HG02588 (cell line): ENCODE measurements around the gene SLC29A3.
A peak's percentile ranks its signal among the peaks of the same experiment; 100 is the strongest.
"Not testable (repeated sequence)": the region's sequence is repeated elsewhere in the genome, so short reads cannot be mapped to it uniquely, and the experiment has no call there.

Experiments used
- ATAC-seq: cut with Tn5 transposase; IDR thresholded peaks from one replicate; pipeline ENCODE4 v1.9.1; 2021; ENCODE audit warnings: mild to moderate bottlenecking, moderate library complexity; ENCODE audit not compliant: unreplicated experiment

SLC29A3 gene

DNA sequence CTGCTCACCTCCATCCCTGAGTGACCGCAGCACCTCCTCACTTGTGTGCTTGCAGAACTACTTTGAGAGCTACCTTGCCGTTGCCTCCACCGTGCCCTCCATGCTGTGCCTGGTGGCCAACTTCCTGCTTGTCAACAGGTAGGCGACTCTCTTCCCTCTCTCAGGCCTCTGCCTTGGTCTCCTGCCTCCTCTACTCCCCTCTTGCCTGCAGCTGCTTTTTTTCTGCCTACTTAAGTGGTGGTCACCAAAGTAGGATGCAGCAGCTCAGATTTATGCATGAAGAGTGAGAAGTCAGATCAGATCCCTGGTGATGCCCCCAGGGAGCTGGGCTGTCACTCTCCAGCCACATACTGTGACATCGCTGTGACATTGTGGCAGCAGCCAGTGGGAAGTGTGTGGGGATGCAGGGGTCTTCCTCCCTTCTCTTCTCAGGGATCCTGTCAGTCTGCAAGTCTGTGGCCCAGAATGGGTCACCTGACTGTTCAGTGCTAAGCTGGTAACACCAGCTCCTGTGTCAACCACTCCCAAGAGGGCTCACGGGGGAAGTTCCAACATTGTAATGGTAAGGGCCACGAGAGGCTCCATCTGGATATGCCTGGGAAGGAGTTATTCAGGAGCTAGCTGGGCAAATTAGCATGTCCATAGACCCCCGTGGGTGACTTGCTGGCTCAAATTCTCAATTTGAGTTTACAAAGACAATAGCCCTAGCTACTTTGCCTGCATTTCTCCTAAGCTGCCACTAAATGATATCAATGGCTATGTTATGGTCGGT lies 25.3 kb downstream of the SLC29A3 start:
- ATAC-seq: no peak

DNA sequence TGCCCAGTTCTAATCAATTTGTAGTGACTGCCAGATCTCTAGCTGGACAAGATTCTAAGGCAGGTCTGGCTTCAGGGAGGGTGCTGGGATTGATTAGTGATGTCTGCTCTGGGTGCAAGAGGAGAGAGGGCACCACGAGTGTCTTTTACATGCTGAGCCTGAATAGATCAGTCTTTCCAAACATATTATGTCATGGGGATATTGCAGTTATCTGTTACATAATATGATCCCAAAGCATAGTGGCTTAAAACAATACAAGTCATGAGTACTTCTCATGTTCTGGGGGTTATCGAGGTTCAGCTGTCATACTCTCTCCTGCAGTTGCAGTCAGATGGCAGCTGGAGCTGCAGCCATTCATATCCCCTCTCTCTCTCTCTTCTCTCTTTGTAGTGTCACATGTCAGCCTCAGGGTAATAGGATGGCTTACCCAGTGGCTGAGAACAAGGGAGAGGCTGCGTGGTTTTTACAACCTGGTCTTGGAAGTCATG lies 26.0 kb downstream of the SLC29A3 start:
- no peak for ATAC-seq

DNA sequence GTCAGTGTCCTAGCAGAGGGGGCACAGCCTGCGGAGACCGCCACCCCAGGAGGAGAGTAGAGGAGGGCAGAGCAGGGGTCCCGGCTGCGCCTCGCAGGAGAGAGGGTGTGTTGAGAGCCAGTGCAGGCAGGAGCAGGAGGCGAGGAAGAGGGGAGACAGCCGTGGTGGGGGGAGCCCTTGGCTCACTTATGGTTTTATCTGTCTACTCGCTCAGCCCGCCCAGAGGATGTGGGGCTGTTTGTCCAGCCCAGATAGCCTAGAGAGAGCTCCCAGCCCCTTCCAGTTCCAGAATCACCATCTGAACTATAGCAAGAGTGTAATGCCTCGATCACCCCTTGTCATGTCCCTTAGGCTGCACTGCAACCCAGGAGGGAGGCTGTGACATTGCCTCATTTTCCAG lies 26.6 kb downstream of the SLC29A3 start:
- no peak for ATAC-seq

DNA sequence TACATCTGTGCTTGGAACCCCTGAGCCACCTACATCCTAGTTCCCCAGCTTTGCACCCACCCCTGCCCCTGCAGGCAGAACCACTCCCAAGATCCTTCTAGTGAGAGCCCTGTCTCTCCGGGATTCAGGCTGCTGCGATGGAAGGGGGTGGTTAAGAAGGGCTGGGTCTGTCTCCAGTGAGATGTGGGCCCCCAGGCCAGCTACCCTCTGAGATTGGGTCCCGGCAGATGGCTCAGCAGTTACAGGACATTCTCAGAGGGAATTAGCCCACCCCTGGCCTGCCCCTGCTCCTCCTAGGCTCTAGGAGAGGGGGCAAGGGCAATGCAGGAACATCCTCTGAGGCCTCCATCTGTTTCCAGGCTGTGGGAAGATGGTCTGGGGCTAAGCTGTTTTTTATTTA lies 27.7 kb downstream of the SLC29A3 start:
- ATAC-seq: no peak

DNA sequence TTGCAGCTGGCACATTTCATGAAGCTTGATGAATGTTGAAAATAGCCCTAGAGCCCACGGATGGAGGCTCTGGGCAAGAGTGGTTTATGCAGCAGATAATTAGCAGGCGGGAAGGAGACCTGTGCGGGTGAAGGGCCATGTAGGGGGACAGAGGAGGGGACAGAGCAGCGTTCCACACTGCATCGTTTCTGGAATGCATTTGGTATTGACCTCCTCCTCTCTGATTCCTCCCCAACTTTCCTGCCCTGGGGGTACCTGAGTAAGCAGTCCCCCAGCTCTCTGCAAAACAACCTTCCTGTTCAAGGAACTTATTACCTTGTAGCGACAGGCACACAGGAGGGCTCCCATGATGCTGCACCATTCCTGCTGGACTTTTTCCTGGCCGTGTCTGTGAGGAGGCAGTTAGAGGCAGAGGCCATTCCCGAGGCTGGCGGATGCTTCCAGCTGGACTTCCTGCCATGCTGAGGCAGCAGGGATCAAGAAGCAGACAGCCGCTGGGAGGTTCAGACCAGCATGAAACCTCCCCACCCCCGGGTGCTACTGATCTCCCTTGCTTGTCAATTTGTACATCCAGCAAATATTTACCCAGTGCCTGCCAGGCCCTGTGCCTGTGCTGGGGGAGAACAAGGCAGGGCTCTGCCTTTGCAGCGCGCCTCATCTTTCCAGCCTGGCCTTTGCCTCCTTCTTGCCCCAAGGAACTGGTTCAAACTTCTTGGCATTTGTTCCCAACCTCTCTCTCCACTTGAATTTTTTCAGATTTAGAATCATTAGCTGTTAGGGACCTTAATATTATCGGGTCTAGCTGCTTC lies 28.7 kb downstream of the SLC29A3 start:
- ATAC-seq: no peak

DNA sequence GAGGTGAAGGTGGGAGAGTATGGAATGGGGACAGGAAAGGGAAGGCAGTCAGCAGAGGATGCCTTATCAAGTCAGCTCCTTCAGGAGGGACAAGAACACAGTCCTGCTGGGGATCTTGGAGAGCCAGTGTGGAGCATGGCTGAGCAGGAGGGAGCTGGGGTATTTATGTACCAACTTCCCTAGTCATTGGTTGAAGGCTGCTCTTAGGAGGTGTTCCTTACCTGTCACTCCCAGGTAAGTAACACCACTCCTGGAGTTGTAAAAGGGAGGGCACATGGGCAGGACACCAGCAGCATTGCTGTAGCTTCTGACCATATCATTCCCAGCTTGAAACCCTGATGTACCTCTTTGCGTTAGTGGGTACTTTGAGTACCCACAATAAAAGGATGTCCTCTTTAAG lies 29.8 kb downstream of the SLC29A3 start:
- no peak for ATAC-seq

DNA sequence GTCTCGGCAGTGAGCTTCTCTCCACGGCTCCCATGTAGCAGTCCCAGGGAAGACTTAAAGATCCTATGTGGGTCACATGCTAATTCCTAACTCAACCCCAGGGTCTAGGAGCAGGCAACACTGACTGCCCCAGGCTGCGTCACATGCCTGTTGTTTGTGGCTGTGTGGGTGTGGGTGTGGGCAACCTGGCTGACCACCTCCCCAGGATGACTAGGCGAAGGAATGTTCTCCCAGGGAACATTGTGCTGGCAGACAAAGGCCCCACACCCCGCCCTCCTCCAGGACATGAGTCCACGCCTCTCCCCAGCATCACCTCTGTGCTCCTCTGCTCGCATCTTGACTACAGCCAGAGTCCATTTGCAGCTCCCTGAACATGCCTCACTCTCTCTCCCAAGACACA lies 30.3 kb downstream of the SLC29A3 start:
- ATAC-seq: no peak

DNA sequence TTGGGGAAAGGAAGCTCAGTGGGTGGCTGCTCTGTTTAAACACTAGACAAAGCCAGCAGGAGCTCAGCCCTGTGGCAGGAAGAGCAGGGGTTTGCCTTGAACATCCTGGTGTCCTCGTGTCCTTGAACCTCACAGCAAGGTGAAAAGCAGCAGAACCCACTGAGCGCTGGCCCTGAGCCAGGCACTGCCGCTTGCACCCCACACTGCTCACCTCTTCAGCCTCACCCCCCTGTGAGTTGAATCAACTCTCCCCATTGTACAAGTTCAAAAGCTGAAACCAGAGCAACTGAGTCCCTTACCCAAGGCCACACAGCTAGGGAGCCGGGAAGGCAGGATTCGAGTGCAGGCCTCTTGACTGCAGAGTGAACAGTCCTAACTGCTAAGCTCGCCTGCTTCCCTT lies 32.0 kb downstream of the SLC29A3 start:
- ATAC-seq: no peak

DNA sequence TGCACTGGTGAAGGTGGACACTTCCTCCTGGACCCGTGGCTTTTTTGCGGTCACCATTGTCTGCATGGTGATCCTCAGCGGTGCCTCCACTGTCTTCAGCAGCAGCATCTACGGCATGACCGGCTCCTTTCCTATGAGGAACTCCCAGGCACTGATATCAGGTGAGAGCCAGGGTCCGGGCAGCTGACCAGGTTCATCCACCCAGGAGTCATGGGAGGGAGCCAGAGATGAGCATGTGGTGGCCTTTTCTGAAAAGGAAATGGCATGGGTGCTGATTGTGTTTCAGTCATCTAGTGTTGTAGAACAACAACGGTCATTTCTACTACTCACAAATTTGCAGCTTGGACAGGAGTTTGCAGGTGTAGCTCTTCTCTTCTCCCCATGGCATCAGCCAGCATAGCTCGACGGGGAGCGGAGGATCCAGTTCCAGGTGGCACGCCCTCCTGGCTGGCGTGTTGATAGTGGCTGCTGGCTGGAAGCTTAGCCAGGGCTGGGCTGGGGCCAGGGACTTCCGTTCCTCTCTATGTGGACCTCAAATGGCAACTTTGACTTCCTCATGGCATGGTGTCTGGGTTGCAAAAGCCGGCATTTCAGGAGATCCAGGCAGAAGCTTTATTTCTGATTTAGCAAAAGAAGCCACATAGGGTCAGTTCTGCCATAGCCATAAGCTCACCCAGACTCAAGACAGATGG lies 32.7 kb downstream of the SLC29A3 start:
- ATAC-seq: no peak

DNA sequence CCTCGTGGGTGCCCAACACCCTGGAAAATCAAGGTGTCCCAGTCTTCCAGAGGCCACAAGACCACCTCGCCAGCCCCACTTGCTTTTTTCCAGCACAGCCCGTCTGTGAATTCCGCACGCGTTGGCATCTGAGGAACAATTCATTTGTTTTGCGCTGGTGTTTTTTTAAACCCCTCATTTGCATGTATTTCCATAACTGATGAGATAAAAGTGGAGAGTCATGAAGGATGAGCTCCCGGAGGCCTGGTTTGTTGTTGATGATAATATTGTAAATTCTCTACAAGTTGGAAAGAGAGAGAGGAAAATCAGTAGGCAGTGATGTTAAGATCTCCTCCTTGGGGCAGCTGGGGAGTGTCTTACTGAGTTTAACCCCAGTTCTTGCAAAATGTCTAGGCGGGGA lies 34.6 kb downstream of the SLC29A3 start:
- no peak for ATAC-seq

DNA sequence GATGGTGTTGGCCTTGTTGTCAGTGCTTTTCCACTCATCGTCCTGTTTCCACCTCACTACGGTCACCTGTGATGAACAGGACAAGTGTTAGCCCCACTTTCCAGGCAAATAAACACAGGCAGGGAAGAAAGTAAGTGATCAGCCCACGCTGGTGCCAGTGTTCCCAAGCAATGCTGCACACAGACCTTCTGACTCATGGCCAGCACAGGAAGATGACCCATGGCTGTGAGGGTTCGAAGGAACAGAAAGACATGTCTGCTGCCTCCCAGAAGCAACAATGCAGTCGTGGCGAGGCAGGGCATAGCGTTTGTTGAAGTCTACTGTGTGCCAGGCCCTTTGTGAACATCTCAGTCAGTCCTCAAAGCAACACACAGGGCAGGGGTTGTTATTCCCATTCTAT lies 35.7 kb downstream of the SLC29A3 start:
- no peak for ATAC-seq

DNA sequence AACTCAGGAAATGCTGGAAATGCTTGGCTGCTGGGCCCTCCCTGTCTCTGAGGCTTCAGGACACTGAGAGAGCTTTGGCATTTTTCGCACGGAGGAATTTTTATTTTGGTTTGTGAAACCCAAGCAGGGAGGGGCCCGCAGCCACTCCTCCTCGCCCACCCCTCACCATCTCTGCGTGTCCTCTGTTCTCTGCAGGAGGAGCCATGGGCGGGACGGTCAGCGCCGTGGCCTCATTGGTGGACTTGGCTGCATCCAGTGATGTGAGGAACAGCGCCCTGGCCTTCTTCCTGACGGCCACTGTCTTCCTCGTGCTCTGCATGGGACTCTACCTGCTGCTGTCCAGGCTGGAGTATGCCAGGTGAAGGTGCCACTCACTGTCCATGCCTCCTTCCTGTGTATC lies 36.8 kb downstream of the SLC29A3 start:
- ATAC-seq: no peak

DNA sequence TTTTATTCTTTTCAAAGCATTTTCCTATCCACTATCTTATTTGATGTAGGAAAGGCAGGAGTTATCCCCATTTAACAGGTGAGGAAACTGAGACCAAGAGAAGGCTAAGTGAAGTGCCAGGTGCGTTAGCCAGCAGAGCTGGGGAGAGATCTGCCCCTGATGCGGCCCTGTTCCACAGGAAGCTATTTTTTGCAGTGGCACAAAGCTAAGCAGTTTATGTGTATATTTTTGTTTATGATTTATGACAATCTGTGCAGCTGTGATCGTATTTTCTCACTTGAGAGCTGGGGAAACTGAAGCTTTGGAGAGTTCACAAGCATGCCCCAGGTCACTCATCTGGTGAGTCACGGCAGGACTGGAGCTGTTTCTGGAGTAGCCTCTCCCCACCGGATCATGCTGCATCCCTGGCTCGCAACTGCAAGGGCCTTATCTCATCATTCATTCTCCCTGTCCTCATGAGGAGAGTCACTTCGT lies 38.8 kb downstream of the SLC29A3 start:
- no peak for ATAC-seq

DNA sequence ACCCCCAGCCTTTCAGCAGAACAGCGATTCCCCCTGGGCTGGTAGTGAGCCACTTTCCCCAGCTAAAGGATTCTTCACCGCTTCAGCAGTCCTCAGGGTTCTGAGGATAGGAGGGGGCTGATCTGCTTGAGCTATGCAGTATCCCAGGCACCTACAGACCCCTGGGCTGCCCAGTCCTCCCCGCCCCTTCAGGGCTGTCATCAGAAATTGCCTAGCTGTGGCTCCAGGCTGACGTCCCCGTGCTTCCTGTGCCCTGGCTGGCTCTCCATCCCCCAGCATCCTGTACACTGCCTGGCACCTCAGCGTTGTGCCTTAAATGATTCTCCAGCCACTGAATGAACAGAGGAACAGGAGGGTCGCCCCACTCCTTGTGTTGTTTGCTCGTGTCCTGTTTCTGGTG lies 39.2 kb downstream of the SLC29A3 start:
- ATAC-seq: no peak

DNA sequence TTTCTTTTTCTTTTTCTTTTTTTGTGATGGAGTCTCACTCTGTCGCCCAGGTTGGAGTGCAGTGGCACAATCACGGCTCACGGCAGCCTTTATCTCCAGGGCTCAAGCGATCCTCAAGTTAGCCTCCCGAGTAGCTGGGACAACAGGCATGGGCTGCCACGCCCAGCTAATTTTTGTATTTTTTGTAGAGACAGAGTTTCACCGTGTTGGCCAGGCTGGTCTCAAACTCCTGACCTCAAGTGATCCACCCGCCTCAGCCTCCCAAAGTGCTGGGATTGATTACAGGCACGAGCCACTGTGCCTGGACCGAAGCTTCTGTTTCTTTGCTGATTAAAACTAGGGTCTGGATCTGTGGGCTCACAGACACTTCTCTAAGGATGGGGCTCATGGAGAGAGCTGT lies 39.8 kb downstream of the SLC29A3 start:
- ATAC-seq: not testable (repeated sequence)

DNA sequence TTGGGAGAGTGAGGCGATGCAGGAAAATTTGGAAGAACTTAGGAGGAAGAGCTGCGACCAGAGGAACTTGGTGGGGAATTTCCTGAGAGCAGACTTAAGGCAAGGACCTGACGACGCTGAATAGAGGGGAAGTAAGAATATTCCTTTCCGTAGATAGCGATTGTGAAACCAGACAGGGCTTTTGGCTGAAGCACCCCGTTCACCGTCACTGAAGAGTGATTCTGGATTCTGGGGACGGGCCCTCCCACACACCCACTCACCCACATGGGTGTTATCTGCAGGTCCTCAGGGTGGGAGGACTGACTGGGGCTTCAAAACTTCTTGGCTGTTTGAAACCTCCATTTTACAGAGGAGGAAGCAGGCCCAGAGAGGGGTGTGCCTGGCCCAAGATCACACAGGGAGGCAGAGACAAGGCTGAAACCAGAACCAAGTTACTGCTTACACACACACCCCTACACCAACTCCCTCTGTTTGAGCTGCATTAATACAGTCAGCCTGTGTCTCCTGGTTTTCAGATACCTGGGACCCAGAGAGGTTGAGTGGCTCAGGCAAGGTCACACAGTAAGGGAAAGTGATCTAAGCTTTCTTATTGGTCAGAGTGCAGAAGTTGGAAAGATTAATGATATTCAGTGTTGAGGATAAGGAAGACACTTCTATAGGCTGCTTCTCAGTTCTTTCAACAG lies 40.4 kb downstream of the SLC29A3 start:
- ATAC-seq: peak; percentile 61

DNA sequence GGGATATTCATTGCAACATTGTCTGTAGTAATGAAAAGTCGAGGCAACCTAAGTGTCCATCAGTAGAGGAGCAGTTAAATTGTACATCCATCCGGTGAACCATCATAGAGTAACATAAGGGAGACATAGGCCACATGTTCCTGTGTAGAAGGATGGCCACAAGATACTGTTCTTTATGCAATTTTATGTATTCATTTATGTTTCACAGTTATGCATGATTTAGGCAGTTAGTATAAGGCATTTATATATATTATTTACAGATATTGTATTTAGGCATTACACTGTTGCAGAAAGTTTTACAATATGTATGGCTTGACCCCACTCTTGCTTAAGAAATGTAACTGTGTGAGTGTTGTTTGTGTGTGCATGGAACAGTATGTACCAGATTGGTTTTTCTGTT lies 41.7 kb downstream of the SLC29A3 start:
- no peak for ATAC-seq

DNA sequence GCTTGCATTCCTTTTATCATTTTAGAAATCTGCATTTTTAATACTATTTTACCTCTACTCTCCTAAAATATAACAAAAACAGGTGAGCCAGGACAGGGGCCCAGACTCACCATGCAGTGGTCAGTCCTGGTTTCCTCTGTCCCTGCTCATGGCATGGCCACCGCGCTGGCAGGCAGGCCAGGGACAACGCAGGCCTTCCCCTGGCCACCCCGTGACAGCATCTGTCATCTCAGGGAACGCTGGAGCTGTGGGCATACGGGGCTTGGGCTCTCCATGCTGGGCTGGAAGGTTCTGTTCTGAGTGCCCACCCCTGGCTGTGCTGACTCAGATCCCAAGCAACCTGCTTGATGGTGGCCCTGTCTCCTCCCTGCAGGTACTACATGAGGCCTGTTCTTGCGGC lies 42.5 kb downstream of the SLC29A3 start:
- ATAC-seq: no peak

DNA sequence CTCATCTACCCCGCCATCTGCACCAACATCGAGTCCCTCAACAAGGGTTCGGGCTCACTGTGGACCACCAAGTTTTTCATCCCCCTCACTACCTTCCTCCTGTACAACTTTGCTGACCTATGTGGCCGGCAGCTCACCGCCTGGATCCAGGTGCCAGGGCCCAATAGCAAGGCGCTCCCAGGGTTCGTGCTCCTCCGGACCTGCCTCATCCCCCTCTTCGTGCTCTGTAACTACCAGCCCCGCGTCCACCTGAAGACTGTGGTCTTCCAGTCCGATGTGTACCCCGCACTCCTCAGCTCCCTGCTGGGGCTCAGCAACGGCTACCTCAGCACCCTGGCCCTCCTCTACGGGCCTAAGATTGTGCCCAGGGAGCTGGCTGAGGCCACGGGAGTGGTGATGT lies 43.1 kb downstream of the SLC29A3 start:
- ATAC-seq: no peak

DNA sequence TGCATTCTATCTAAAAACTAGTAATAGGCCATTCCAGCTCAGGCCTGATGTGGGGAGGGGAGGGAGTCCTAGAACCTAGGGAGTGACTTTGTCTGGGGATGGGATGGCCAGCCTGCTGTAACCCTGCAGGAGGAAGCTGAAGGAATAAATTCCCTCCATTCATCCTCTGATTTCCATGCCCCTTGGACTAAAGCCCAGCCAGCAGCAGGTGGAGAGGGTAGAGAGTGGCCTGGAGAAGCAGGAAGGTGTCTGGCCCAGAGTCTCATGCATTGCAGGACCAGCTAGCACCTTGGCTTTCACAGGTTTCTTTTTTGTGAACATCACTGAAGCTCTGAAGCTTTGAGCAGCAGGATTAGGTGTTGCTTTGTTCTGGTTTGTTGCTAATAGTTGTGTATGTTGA lies 44.9 kb downstream of the SLC29A3 start:
- ATAC-seq: no peak

DNA sequence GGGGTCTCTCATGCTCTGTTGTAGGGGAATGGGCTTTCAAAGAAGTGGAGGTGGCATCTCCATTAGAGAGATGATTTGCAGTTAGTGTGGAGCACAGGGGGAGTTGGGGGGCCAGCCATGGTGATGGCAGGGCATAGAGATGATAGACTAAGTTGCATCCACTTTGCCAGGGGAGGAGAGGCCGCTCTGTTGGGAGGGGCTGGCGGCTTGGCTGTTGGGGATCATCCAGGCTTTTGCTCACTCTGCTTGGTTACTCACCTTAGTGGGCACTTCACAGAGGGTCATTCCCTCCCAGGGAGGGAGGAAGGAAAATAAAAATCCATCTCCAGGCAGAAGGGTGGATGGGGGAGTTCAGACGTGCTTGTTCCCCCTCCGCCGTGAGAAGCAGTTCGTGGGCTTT lies 46.3 kb downstream of the SLC29A3 start:
- ATAC-seq: no peak
